GM23338 (cell line): Measurements from ENCODE around the gene KCNC4. TPM values are rescaled to one million over a fixed set of nuclear protein-coding genes. Genes with fewer than 3 reads are reported as not detected.

Source experiments
- CREB1 ChIP-seq: fragments of 250-450 bp; sonication (Bioruptor Pico); IDR thresholded peaks from 2 replicates; pipeline ENCODE4 v1.5.0; 2020; ENCODE audit warnings: low read depth, mild to moderate bottlenecking, moderate library complexity
- EZH2 ChIP-seq: fragments of 200-600 bp; sonication (generic); IDR thresholded peaks from one replicate; pipeline ENCODE4 v1.8.0; 2017; ENCODE audit warnings: antibody characterized with exemption, mild to moderate bottlenecking, low read depth; ENCODE audit not compliant: unreplicated experiment
- polyA plus RNA-seq: library from polyadenylated mRNA; unstranded; fragments of >200 nt; fragmentation: Nextera tagmentation; extraction: Ambion mirVana; gene quantifications from 2 replicates; pipeline ENCODE4 v1.2.1, GENCODE V29; 2016
- total RNA-seq: library from RNA; depleted of rRNA; stranded (reverse); fragments of >200 nt; shearing (Covaris generic); gene quantifications from 2 replicates; pipeline ENCODE4 v1.2.3, GENCODE V29; 2014
- TF ChIP-seq, protein P1 (sequence below): fragments of 250-450 bp; sonication (Bioruptor Pico); IDR thresholded peaks from 2 replicates; pipeline ENCODE4 v1.5.0; 2020; ENCODE audit warnings: mild to moderate bottlenecking, moderate library complexity
- TF ChIP-seq, protein P2 (sequence below), 2 experiments: fragments of 200-600 bp in 1 of 2; sonication (generic) in 1 of 2; conservative IDR thresholded peaks; 2 replicates each; pipeline versions ENCODE4 v1.5.1 to v1.6.1; 2016 to 2017; ENCODE audit warnings: antibody characterized with exemption in 2 of 2, low read depth in 2 of 2, mild to moderate bottlenecking in 2 of 2, moderate library complexity in 1 of 2
- TF ChIP-seq, protein P3 (sequence below): IDR thresholded peaks from one replicate; pipeline ENCODE4 v1.6.1; 2018; ENCODE audit warnings: antibody characterized with exemption; ENCODE audit not compliant: unreplicated experiment
- TF ChIP-seq, protein P4 (sequence below): IDR thresholded peaks from 2 replicates; pipeline ENCODE4 v1.6.1; 2016; ENCODE audit warnings: antibody characterized with exemption

KCNC4 gene
- total and polyA plus RNA-seq, 2 experiments from 2014 or later: 3.5 to 10.7 TPM

DNA sequence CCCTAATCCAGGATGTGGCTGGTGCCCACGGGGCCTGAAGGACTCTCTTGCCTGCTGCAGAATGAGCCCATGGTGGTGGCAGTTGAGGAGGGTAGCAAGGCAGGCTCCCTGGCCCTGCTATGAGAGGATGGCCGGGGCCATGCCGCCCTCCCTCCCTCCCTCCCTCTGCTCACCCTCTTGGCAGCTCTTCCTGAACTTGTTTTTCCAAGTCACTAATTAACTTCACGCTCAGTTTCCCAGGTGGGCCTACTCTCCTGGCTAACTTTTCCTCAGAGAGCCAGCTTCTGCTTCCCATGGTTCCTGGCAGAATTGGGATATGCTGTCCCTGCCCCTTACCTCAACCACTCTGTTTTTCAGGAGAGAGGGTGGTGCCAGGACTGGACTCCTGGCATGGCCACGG, 10.2 kb downstream of the KCNC4 start (continued):
- TF ChIP-seq, protein P1, sequence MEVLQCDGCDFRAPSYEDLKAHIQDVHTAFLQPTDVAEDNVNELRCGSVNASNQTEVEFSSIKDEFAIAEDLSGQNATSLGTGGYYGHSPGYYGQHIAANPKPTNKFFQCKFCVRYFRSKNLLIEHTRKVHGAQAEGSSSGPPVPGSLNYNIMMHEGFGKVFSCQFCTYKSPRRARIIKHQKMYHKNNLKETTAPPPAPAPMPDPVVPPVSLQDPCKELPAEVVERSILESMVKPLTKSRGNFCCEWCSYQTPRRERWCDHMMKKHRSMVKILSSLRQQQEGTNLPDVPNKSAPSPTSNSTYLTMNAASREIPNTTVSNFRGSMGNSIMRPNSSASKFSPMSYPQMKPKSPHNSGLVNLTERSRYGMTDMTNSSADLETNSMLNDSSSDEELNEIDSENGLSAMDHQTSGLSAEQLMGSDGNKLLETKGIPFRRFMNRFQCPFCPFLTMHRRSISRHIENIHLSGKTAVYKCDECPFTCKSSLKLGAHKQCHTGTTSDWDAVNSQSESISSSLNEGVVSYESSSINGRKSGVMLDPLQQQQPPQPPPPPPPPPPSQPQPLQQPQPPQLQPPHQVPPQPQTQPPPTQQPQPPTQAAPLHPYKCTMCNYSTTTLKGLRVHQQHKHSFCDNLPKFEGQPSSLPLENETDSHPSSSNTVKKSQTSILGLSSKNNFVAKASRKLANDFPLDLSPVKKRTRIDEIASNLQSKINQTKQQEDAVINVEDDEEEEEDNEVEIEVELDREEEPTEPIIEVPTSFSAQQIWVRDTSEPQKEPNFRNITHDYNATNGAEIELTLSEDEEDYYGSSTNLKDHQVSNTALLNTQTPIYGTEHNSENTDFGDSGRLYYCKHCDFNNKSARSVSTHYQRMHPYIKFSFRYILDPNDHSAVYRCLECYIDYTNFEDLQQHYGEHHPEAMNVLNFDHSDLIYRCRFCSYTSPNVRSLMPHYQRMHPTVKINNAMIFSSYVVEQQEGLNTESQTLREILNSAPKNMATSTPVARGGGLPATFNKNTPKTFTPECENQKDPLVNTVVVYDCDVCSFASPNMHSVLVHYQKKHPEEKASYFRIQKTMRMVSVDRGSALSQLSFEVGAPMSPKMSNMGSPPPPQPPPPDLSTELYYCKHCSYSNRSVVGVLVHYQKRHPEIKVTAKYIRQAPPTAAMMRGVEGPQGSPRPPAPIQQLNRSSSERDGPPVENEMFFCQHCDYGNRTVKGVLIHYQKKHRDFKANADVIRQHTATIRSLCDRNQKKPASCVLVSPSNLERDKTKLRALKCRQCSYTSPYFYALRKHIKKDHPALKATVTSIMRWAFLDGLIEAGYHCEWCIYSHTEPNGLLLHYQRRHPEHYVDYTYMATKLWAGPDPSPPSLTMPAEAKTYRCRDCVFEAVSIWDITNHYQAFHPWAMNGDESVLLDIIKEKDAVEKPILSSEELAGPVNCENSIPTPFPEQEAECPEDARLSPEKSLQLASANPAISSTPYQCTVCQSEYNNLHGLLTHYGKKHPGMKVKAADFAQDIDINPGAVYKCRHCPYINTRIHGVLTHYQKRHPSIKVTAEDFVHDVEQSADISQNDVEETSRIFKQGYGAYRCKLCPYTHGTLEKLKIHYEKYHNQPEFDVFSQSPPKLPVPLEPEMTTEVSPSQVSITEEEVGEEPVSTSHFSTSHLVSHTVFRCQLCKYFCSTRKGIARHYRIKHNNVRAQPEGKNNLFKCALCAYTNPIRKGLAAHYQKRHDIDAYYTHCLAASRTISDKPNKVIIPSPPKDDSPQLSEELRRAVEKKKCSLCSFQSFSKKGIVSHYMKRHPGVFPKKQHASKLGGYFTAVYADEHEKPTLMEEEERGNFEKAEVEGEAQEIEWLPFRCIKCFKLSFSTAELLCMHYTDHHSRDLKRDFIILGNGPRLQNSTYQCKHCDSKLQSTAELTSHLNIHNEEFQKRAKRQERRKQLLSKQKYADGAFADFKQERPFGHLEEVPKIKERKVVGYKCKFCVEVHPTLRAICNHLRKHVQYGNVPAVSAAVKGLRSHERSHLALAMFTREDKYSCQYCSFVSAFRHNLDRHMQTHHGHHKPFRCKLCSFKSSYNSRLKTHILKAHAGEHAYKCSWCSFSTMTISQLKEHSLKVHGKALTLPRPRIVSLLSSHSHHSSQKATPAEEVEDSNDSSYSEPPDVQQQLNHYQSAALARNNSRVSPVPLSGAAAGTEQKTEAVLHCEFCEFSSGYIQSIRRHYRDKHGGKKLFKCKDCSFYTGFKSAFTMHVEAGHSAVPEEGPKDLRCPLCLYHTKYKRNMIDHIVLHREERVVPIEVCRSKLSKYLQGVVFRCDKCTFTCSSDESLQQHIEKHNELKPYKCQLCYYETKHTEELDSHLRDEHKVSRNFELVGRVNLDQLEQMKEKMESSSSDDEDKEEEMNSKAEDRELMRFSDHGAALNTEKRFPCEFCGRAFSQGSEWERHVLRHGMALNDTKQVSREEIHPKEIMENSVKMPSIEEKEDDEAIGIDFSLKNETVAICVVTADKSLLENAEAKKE (CRISPR knock-in tag): no peak
- TF ChIP-seq, protein P2, sequence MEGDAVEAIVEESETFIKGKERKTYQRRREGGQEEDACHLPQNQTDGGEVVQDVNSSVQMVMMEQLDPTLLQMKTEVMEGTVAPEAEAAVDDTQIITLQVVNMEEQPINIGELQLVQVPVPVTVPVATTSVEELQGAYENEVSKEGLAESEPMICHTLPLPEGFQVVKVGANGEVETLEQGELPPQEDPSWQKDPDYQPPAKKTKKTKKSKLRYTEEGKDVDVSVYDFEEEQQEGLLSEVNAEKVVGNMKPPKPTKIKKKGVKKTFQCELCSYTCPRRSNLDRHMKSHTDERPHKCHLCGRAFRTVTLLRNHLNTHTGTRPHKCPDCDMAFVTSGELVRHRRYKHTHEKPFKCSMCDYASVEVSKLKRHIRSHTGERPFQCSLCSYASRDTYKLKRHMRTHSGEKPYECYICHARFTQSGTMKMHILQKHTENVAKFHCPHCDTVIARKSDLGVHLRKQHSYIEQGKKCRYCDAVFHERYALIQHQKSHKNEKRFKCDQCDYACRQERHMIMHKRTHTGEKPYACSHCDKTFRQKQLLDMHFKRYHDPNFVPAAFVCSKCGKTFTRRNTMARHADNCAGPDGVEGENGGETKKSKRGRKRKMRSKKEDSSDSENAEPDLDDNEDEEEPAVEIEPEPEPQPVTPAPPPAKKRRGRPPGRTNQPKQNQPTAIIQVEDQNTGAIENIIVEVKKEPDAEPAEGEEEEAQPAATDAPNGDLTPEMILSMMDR (conservative IDR thresholded peaks at IDR 0.05; ENCODE audit: low read depth in 2 of 2): no peak
- TF ChIP-seq, protein P3, sequence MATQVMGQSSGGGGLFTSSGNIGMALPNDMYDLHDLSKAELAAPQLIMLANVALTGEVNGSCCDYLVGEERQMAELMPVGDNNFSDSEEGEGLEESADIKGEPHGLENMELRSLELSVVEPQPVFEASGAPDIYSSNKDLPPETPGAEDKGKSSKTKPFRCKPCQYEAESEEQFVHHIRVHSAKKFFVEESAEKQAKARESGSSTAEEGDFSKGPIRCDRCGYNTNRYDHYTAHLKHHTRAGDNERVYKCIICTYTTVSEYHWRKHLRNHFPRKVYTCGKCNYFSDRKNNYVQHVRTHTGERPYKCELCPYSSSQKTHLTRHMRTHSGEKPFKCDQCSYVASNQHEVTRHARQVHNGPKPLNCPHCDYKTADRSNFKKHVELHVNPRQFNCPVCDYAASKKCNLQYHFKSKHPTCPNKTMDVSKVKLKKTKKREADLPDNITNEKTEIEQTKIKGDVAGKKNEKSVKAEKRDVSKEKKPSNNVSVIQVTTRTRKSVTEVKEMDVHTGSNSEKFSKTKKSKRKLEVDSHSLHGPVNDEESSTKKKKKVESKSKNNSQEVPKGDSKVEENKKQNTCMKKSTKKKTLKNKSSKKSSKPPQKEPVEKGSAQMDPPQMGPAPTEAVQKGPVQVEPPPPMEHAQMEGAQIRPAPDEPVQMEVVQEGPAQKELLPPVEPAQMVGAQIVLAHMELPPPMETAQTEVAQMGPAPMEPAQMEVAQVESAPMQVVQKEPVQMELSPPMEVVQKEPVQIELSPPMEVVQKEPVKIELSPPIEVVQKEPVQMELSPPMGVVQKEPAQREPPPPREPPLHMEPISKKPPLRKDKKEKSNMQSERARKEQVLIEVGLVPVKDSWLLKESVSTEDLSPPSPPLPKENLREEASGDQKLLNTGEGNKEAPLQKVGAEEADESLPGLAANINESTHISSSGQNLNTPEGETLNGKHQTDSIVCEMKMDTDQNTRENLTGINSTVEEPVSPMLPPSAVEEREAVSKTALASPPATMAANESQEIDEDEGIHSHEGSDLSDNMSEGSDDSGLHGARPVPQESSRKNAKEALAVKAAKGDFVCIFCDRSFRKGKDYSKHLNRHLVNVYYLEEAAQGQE: no peak
- TF ChIP-seq, protein P4, sequence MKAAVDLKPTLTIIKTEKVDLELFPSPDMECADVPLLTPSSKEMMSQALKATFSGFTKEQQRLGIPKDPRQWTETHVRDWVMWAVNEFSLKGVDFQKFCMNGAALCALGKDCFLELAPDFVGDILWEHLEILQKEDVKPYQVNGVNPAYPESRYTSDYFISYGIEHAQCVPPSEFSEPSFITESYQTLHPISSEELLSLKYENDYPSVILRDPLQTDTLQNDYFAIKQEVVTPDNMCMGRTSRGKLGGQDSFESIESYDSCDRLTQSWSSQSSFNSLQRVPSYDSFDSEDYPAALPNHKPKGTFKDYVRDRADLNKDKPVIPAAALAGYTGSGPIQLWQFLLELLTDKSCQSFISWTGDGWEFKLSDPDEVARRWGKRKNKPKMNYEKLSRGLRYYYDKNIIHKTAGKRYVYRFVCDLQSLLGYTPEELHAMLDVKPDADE: no peak
- TF ChIP-seq EZH2: no peak
- TF ChIP-seq CREB1 (CRISPR knock-in tag): no peak
